ENCODE data around the gene STAC2.

Gene STAC2

DNA sequence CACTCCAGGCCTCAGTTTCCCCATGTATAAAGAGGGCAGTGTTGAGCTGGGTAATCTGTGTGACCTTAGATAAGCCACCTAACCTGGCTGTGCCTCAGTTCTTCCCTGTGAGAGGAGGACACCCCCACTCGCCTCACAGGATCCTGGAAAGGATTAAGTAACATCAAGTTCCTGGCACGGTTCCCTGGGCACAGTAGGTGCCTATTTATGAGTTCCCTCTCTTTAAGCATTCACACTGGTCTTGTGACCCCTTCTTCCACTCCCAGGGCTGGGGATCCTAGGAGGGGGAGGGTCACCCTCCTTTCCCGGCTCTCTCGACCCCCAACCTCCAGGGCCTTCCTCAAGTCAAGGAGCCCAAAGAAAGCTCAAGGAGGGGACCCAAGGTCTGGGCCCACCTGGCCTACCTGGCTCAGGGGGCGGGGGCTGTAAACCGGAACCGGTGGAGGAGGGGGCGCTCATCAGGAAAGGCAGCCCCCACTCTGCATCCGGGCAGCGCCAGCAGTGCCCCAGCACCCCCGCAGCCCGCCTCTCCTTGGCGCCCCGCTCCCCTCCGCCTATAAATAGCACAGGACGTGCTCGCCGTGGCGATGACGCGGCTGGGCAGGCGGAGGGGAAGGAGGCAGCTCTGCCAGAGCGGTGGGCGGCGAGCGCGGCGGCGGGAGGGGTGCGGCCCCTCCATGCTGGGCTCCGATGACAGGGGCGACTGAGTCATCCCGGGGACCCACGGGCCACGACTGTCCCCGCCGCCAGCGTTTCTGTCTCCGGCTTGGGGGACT is 16.2 kb downstream of the STAC2 start:
- peak; percentile 44 for DNase-seq (ENCODE audit: low read depth, low spot score)

DNA sequence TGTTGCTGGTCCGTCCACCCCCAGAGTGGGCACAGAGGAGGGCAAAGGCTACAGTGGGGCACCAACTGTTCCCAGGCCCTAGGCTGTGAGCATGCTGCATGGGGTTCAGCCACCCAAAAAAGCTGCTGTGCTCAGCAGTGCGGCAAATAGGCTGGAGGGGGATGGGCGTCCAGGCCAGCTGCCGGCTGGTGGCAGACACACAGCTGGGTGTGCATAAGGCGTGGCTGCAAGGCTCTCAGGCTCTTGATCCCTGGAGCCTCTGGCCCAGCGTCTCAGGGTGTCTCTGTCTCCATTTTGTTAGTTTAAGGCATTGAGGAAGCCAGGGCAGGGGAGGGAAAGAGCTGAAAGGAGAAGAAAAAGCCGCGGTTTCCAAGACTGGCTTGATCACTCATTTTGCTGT is 16.9 kb downstream of the STAC2 start:
- DNase-seq (ENCODE audit: low read depth, low spot score) = no peak

DNA sequence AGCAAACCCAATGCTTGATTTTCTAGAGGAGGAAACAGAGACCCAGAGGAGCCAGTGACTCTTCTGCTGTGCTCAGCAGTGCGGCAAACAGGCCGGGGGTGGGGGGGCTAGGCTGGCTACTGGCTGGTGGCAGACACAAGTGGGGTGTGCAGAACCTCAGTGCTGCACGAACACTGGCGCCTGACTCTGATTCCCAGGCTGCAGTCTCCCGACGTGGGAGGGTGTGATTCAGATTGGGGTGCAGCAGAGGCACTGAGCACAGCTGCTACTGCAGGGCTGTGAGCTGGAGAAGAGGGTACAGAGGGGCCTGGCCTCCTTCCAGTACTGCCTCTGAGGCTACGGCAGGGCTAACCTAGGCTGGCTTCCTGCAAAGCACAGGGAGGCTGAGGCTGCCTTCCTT is 17.6 kb downstream of the STAC2 start:
- DNase-seq (ENCODE audit: low read depth, low spot score) = no peak

DNA sequence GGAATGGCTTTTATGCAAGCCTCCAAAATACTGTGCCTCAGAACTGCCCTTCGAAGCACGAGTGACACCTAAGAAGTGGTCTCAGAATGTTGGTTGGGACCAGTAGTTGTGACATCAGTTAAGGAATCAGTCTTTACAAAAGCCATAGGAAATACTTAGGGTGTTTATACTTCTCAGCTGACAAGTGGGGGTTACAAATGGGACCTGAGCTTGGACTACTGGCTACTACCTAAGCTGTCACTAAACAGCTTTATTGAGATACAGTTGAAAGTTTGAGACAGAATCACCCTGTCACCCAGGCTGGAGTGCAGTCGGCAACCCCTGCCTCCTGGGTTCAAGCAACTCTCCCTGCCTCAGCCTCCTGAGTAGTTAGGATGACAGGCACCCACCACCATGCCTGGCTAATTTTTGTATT is 20.6 kb downstream of the STAC2 start:
- DNase-seq (ENCODE audit: low read depth, low spot score) = no peak

DNA sequence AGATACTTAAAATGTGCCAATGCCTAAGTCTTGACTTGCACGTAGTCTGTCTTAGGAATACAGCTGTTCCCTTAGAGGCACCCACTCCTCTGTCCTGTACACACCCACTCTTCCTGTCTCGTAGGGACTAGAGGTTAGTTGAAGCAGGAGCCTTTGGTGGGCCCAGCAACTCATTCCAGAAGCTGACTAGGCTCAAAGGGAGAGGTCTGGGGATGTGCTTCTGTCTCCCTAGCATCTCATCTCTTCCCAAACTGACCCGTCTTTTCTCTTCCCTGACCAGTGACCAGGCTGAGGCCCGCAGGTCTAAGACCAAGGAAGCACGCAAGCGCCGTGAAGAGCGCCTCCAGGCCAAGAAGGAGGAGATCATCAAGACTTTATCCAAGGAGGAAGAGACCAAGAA is 21.5 kb downstream of the STAC2 start:
- no peak for DNase-seq (ENCODE audit: low read depth, low spot score)

DNA sequence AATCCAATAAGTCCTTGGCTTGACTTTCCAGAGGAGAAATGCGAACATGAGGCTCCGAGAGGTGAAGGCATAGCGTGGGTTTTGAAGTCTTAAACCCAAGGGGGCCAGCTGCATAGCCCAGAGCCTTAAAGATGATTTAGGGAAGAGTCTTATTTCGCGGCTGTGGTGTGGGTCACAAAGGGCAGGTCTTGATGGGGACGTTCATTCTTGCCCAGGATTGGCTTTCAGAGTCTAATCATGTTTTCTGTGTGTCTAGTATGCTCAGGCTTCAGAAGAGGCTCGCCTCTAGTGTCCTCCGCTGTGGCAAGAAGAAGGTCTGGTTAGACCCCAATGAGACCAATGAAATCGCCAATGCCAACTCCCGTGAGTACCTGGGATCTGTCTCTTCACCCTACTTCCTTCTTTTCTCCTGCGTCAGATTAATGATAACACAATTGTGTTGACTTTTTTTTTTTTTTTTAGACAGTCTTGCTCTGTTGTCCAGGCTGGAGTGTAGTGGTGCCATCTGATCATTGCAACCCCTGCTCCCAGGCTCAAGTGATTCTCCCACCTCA is 24.7 kb downstream of the STAC2 start:
- no peak for DNase-seq (ENCODE audit: low read depth, low spot score)

DNA sequence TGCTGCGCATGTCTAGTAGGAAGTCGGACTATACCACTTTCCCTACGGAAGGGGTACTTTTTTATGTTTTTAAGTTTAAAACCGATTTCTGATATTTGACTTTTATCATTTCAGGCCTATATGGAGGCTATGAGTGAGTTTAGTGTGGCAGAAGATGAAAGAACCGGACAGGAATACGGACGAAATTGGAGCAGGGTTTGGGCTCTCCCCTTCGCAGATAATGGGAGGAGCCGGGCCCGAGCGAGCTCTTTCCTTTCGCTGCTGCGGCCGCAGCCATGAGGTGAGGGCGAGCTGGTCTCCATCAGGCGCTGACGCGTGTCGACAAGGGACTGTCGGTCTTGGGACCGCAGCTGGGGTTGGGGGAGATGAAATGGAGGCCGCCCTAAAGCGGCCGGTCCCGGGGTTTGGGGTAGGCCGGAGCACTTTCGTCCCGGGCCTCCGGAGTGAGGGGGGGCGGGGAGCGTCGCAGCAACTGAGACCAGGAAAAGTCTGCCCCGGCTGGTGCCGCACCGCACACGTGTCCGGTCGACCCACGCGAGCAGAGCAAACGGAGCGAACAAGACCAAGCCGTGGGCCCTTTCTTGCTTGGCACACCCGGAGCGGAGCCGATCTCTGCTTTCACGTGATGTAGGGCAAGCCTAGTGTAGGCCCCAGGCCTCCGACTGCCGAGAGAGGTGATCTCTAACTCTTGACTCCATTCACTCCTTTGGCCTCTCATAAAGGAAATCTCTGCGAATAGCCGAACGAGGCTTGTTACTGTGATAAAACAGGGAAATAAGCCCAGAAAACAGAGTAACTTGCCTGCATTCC is 25.5 kb downstream of the STAC2 start, which contains the start of gene RPL19:
Gene RPL19 (plus strand): TSS at position 214 of the 810 bp plus-strand sequence. CDS start 62 bp downstream, at position 276.
- peak; percentile 62 for DNase-seq (ENCODE audit: low read depth, low spot score)

DNA sequence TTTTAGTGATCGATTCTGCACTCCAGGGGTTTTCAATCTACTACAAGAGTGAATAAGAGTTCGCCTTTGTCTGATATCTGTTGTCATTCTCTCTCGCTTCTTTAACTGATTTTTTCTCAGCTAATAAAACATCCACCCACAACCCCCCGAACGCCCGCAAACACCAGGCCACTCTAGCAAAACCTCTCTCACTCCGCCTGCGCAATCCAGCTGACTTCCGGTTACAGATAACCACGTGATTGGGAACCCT is 26.0 kb downstream of the STAC2 start:
- DNase-seq (ENCODE audit: low read depth, low spot score) = peak; percentile 79

DNA sequence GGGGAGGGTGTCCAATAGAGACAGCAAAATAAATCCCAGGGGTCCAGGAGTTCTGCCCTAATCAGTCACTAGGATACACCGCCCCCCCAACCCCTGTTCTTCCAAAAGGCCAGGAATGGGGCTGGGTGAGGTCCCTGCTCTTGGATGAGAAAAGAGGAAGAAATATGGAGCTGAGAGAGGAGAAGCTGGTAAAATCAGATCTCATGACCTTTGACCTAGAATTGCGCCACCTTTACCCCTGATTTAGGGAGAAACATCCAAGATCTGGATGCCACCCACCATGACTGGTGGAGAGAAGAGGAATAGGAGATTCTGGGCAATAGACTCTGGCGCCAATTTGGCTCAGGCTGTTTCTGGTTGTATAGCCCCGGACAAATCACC is 27.6 kb downstream of the STAC2 start:
- no peak for DNase-seq (ENCODE audit: low read depth, low spot score)

DNA sequence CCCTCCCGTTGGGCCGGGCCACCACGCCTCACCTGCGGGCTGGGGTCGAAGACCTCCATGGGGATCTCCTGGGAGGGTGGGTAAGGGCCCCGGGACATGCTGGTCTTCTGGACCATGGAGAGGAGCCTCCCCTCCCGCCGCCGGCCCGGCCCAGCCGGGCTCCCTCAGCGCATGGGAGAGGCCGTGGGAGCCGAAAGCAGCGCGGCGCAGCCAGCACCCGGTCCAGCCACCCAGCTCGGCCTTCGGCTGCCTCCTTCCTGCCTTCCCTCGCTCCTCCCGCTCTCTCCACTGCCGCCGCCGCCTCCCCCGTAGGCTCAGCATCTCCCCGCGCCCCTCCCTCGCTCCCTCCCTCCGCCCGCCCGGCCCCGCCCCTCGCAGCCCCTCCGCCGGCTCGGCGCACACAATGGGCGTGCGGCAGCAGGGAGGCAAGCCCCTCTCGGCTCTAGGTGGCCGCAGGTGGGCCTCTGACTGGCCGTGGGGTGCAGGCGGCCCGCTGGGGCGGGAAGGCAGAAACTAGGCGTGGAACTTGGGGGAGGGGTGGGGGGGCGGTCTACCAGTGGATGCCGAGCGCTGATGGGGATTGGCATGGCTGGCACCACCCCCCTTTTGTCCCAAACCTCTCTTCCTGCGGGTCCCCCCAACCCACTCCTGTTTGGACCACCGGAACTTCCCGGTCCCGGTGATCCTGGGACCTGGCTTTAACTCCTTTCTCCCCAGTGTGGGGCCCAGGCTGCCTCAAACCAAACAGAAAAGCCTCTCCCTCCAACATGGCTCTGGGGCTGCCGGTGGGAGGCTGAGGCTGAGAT is 28.2 kb downstream of the STAC2 start, which contains the start of gene CACNB1:
Gene CACNB1 (minus strand): TSS at position 290 of the 806 bp plus-strand sequence. CDS start 174 bp downstream, at position 116.
- DNase-seq (ENCODE audit: low read depth, low spot score) = peak; percentile 30

DNA sequence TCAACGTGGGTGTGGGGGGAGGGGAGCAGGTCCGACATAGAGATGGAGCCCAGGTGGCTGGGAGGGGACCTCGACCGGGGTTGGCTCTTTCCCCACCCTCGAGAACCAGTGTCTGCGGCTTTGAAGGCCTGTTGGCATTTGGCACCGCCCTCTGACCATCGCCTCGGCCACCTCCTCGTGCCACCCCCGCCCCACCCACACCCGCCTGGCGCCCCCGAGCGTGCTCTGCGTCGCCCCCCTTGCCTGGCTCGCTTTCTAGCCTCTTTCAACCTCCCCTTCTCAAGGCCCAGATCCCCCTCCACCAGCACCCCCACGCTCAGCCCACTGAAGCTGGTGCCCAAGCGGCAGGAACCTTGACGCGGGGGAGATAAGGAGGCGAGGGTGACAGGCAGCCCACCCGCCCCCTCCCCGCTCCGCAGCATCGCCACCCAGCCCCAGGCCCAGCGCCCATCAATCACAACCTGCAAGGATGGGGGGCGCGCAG is 28.9 kb downstream of the STAC2 start:
- no peak for DNase-seq (ENCODE audit: low read depth, low spot score)

DNA sequence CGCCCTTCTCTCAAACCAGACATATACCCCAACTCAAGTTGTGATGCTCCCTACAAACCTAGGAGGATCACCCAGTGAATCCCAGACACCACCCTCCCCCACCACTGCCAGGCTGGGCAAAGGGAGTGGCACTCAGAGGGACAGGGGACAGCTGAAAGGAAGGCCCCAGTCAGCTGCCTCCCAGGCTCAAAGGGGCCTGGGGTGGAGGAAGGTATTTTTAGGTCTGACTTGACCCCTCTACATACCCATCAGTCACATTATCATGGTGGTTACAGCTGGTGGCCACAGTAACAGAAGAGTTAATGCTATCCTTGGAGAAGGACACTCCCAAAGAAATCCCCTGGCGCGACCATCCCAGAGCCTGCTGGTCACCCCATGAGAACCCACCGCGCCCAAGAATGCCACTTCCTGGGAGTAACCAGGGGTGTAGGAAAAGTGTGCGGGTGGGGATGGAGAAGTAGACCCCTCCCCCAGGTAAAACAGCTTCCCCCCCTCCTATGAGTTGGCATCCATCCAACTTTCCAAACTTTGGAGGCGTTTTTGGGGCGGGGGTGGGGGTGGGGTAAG is 29.4 kb downstream of the STAC2 start:
- DNase-seq (ENCODE audit: low read depth, low spot score) = no peak

DNA sequence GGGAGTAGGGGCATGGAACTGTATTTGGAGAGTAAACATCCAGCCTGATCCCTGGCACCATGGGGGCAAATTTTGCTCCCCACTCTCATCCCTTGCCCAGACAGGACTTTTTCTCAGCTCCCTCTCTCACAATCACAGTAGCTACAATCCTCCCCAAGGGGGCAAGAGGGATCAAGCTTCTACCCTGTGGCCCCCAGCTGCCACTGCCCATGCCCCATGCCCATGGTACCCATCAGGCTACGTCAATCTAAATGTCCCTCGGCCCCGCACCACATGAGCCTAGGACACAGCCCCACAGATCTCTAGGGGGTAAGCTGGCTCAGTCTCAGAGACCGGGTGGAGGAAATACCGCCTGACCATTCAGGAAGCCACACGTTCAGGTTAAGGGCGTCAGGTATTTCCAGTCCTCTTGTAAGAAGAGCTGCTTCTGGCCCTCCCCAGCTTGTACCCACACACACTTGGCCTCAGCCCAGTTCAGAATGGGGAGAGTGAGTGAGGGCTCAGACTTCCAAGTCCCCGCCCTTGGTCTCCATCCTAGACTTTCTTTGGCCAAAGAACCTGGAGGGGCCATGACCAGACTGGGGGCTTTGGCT is 30.1 kb downstream of the STAC2 start:
- DNase-seq (ENCODE audit: low read depth, low spot score) = no peak

DNA sequence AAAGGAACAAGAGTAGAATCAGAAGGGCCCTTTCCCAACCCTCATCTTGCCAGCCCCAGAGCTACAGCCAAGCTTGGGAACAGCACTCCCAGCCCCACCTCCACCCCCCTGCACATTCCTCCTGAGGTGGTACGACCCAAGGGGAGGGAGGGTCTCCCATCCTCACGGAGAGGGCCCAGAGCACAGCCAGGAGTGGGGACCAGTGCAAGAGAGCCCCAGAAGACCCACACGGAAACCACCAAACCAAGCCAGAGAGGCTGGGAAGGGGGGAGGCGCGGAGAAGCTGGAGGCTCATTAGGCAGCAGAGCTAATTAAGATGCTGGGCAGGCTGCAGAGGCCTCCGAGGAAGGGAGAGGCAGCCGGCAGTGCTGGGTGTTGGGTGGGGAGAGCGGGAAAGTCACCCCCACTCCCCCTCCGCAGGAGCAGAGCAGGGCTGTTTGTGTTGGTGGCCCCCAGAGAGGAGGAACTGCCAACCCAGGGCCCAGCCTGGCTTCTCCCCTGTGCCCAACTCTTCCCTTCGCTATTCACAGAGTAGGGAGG is 30.7 kb downstream of the STAC2 start:
- no peak for DNase-seq (ENCODE audit: low read depth, low spot score)

DNA sequence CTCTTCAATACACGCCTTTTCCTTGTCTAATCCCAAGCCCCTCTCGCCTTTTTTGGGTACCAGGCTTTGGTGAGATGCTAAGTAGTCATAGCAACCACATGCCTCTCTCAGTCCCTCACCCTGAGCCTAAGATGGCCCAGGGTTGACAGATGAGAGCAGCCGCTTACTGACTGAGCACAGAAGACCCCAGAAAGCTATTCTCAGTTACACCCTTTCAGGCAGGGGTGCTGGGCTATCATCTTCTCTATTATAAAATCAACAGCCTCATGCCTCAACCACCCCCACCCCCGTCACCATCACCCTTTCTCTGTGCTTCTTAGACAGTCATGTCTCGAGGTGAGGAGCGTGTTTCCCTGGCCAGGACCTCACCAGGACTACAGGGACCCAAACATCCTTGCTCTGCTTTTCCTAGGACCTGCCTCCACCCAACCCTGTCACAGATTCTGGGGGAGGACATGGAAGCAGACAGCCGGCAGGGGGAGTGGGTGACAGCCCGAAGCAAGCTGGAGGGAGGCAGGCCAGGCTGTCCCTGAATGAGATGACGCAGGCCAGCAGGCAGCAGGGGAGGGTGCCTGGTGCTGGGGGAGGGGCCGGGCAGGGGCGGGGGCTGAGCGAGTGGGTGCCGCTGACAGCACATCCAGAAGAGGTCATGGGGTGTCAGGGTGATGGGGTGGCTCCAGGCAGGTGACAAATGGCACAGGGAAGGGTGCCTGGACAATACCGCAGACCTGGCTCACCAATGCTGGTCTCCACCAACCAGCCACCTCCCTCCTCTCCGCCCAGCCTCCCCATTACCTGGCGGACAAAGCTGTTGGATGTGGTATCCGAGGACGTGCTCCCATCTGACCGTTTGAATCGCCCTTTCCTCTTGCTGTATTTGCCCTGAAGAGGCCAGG is 31.4 kb downstream of the STAC2 start:
- DNase-seq (ENCODE audit: low read depth, low spot score) = no peak

DNA sequence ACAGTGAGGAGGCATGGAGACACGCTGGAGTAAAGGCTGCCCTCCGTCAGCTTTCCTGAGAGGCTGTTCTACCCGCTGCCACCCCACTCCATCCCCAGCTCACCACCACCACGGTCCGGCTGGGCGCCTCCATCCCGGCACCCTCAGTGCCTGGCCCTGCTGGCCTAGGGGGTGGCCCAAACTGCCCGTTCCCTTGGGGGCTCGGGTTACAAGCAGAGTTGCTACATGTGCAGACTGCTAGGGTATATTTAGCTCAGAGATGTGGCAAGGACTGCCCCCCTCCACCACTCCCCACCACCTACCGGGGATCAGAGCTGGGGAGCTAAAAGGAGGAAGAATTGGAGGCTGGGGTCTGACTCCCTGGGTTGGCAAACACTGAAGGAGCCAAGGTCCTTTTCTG is 32.4 kb downstream of the STAC2 start:
- DNase-seq (ENCODE audit: low read depth, low spot score) = no peak

DNA sequence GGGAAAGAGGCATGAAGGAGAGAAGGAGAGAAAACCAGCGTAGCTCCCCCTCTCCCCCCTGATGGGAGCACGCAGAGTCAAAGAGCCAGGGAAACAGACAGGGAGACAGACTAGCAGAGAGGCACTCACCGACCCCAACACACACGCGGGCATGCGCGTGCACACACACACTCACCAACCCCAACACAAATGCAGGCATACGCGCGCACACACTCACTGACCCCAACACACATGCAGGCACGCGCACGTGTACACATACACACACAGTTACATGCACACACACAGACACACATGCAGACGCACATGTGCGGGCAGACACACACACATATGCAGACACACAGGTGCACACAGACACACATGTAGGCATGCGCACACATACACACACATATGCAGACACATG is 32.8 kb downstream of the STAC2 start:
- DNase-seq (ENCODE audit: low read depth, low spot score) = no peak

DNA sequence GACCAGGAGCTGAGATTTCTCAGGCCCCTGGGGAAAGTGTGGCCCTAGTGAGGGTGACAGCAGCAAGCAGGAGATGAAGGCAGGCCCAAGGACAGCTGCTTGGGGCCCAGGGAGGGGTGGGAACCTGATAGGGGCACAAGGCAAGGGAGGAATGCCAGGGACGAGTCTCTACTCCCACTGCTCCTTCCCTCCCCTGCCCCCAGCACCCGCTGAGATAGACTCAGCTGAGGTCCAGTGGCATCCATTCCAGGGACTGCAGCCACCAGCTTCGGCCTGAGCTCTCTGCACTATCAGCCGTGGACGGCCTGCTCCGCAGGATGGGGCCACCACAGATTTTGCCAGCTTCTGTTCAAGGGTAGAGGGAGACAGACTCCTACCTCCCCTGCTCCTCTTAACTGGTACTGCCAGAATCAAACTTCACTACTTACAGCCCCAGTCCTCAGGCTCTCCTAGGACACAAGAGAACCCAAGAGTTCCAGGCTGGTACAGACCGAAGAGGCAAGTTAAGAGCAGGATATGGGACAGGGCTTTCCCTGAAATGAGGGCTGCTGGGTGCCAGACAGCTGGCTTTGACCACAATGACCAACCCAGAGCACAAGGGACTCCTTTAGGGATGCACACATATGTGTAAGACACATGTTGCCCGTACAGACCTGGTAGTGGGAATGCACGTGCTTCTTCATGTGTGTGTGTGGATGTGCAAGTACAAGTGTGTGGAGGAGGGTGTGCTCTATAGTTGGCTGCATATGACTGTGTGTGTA is 33.8 kb downstream of the STAC2 start:
- DNase-seq (ENCODE audit: low read depth, low spot score) = no peak

All from activated CD4-positive, CD25-positive, alpha-beta regulatory T cell treated with anti-CD3 and anti-CD28 coated beads, Interleukin-2, amount 50 U/mL, for 16 hours (primary cell).